Kidney (tissue), 14 donors: ENCODE measurements around the gene BCAS4. TPM values are rescaled to one million over a fixed set of nuclear protein-coding genes. Genes with fewer than 3 reads are reported as not detected.

Experiments used
- DNase-seq, 5 donors: peaks; one replicate each; pipeline ENCODE4 v3.0.0-alpha.2; 2013 to 2020
- FAIRE-seq: peaks from 2 replicates; lab custom pipeline; 2012; peaks lifted over from hg19 to GRCh38; lab: Jason Lieb, UNC
- H3K27ac ChIP-seq, 2 donors: one replicate each; pipeline ENCODE4 v1.7.0; 2013; ENCODE audit warnings: low read depth in 2 of 2, low read length in 2 of 2, inconsistent platforms in 1 of 2
- H3K27me3 ChIP-seq: one replicate; pipeline ENCODE4 v1.7.1; 2013; ENCODE audit warnings: low read length, inconsistent platforms; ENCODE audit not compliant: control insufficient read depth, insufficient read depth
- H3K36me3 ChIP-seq, 3 donors: one replicate each; pipeline versions ENCODE4 v1.7.0 to v1.7.1; 2013; ENCODE audit warnings: low read length in 3 of 3, control low read depth in 1 of 3, inconsistent platforms in 1 of 3; ENCODE audit not compliant: insufficient read depth in 3 of 3, control insufficient read depth in 2 of 3
- H3K4me1 ChIP-seq, 3 donors: one replicate each; pipeline versions ENCODE4 v1.7.0 to v1.7.1; 2013; ENCODE audit warnings: low read length in 3 of 3, inconsistent platforms in 1 of 3, low read depth in 1 of 3; ENCODE audit not compliant: control insufficient read depth in 2 of 3, insufficient read depth in 2 of 3
- H3K4me3 ChIP-seq, 3 donors: one replicate each; pipeline versions ENCODE4 v1.7.0 to v1.8.1; 2013; ENCODE audit warnings: low read length in 3 of 3, control low read depth in 1 of 3, inconsistent platforms in 1 of 3
- H3K9ac ChIP-seq, 3 donors: one replicate each; pipeline versions ENCODE4 v1.7.0 to v1.7.1; 2013; ENCODE audit warnings: low read length in 3 of 3, control low read depth in 1 of 3, inconsistent platforms in 1 of 3
- H3K9me3 ChIP-seq, 3 donors: one replicate each; pipeline versions ENCODE4 v1.7.0 to v1.7.1; 2013; ENCODE audit warnings: low read length in 3 of 3, control low read depth in 1 of 3, inconsistent platforms in 1 of 3; ENCODE audit not compliant: control insufficient read depth in 2 of 3, insufficient read depth in 1 of 3
- CTCF ChIP-seq: IDR thresholded peaks from 3 replicates; pipeline ENCODE4 v1.5.1; 2012; ENCODE audit warnings: mild to moderate bottlenecking, moderate library complexity, borderline replicate concordance; ENCODE audit not compliant: insufficient read depth; ENCODE audit errors: extremely low read depth
- intact Hi-C: fragments of 100-400 bp; cut with DNase I; formaldehyde crosslinking; loops from one replicate; pipeline ENCODE4 v1.11.1; 2022
- polyA plus RNA-seq: library from polyadenylated mRNA; stranded (reverse); fragments of 350-450 nt; fragmentation: Illumina TruSeq; extraction: RNeasy Lipid Tissue Mini Kit (QIAGEN cat#74804); gene quantifications from one replicate; pipeline ENCODE4 v1.2.3, GENCODE V29; 2014; ENCODE audit warnings: low read depth, low replicate concordance; ENCODE audit not compliant: insufficient read depth
- total RNA-seq: library from RNA; stranded (reverse); fragmentation: NEBNext Ultra II Directional; extraction: Animal tissue kit (Norgen Biotek cat#: 25700); gene quantifications from one replicate; pipeline ENCODE4 v1.2.1, GENCODE V29; 2021
- donor health status: control.
- donor health status: control.
- donor health status: control.
- donor health status: control.
- donor health status: control.
- donor health status: DM: yes; HTN: yes; CAD: no.
- donor health status: Normal renal cell carcinoma (clear cell type).

The BCAS4 gene
- total and polyA plus RNA-seq, 2 donors from 2014 or later, result 10.6 to 17.1 TPM

GRCh38 chr20:50921803-50922501 is 127.1 kb downstream of the BCAS4 start:
- no peak for FAIRE-seq
- intact Hi-C loops, result loop anchor here (10.0 kb wide), 2 partner anchors 57 to 127 kb away; partner anchors contain the start of gene BCAS4

GRCh38 chr20:50924261-50924920 is 129.5 kb downstream of the BCAS4 start:
- Histone ChIP-seq H3K4me1 (peaks cover 3 to 15% (median 12%) of the 10 kb centered on the region in 3 donors), H3K27ac (no peak overlapping the region), H3K4me3 (no peak overlapping the region), H3K9me3 (no peaks in the 10 kb centered on the region), H3K9ac (no peak overlapping the region), H3K36me3 (no peaks in the 10 kb centered on the region), H3K27me3 (no peaks in the 10 kb centered on the region)
- TF ChIP-seq CTCF, result no peak
- DNase-seq (no peak), FAIRE-seq (no peak)
- intact Hi-C loops, result loop anchor here (10.0 kb wide), 2 partner anchors 60 to 130 kb away; partner anchors contain the start of gene BCAS4

More at GRCh38 chr20:50921803-50922501, 127.1 kb downstream of the BCAS4 start:
- Histone ChIP-seq H3K4me3 (no peak overlapping the region), H3K27ac (no peak overlapping the region), H3K36me3 (no peaks in the 10 kb centered on the region), H3K4me1 (peaks cover 0 to 21% (median 9%) of the 10 kb centered on the region in 3 donors), H3K27me3 (no peaks in the 10 kb centered on the region), H3K9me3 (no peaks in the 10 kb centered on the region), H3K9ac (no peak overlapping the region)
- TF ChIP-seq CTCF, result no peak
- no peak for DNase-seq

GRCh38 chr20:50926530-50926929 is 131.7 kb downstream of the BCAS4 start:
- Histone ChIP-seq H3K9me3 (no peaks in the 10 kb centered on the region), H3K27ac (no peak overlapping the region), H3K4me1 (peaks cover 3 to 15% (median 11%) of the 10 kb centered on the region in 3 donors), H3K27me3 (no peaks in the 10 kb centered on the region), H3K36me3 (no peaks in the 10 kb centered on the region), H3K9ac (no peak overlapping the region), H3K4me3 (no peak overlapping the region)
- FAIRE-seq (no peak), DNase-seq (no peak)
- no peak for TF ChIP-seq CTCF
- intact Hi-C loops, result loop anchor here (10.0 kb wide), 2 partner anchors 62 to 132 kb away; partner anchors contain the start of gene BCAS4

Other genes starting within 250 kb of the BCAS4 start
- 14.6 TPM for gene RIPOR3, start 103.5 kb upstream of the BCAS4 start, total RNA-seq
- gene RIPOR3, start 103.5 kb upstream of the BCAS4 start, polyA plus RNA-seq, result 10.5 TPM
- gene PARD6B, start 63.5 kb upstream of the BCAS4 start, total RNA-seq, result 72.0 TPM
- gene PARD6B, start 63.5 kb upstream of the BCAS4 start, polyA plus RNA-seq, result 9.2 TPM
- gene ADNP, start 136.4 kb downstream of the BCAS4 start, total RNA-seq, result 66.7 TPM
- gene ADNP, start 136.4 kb downstream of the BCAS4 start, polyA plus RNA-seq, result 32.0 TPM
- 32.4 TPM for gene DPM1, start 163.5 kb downstream of the BCAS4 start, total RNA-seq
- 53.2 TPM for gene DPM1, start 163.5 kb downstream of the BCAS4 start, polyA plus RNA-seq
- gene MOCS3, start 163.8 kb downstream of the BCAS4 start, total RNA-seq, result 5.1 TPM
- gene MOCS3, start 163.8 kb downstream of the BCAS4 start, polyA plus RNA-seq, result 1.9 TPM
- gene KCNG1, start 228.0 kb downstream of the BCAS4 start, total RNA-seq, result 0.35 TPM
- 0.58 TPM for gene KCNG1, start 228.0 kb downstream of the BCAS4 start, polyA plus RNA-seq